ENCODE data around the gene CEP57. TPM values are rescaled to one million over a fixed set of nuclear protein-coding genes. Genes with fewer than 3 reads are reported as not detected.

Gene CEP57
- total RNA-seq, 1 donor from 2014 or later = 43.2 TPM

- no peak for DNase-seq (ENCODE audit: extremely low spot score in 2 of 2)
Measured at GRCh38 chr11:95821640-95822039, 31.3 kb downstream of the CEP57 start.

GRCh38 chr11:95827696-95828095, 37.4 kb downstream of the CEP57 start:
- H3K4me3 ChIP-seq = no peak overlapping the region
- peaks cover 0 to 18% of the 10 kb centered on the region in 2 donors for H3K36me3 ChIP-seq
- intact Hi-C loops (cut with DNase I) = no loop called here
- no peaks in the 10 kb centered on the region for H3K9me3 ChIP-seq
- H3K27me3 ChIP-seq = no peaks in the 10 kb centered on the region
- no peak overlapping the region for H3K27ac ChIP-seq
- DNase-seq (ENCODE audit: extremely low spot score in 2 of 2) = no peak
- peaks cover 5% of the 10 kb centered on the region for H3K4me1 ChIP-seq
- TF ChIP-seq POLR2AphosphoS5 (IDR thresholded peaks at IDR 0.05; ENCODE audit: insufficient read depth in 1 of 2, low read depth in 1 of 2) = no peak
- TF ChIP-seq CTCF (IDR thresholded peaks at IDR 0.05) = no peak

More at GRCh38 chr11:95821640-95822039, 31.3 kb downstream of the CEP57 start:
- intact Hi-C loops (cut with DNase I) = loop anchor here (1.0 kb wide), 1 partner anchor 21 kb away; no protein-coding TSS in a partner anchor
- H3K4me1 ChIP-seq = no peaks in the 10 kb centered on the region
- H3K27ac ChIP-seq = no peak overlapping the region
- H3K4me3 ChIP-seq = no peak overlapping the region
- H3K36me3 ChIP-seq = peaks cover 0 to 8% of the 10 kb centered on the region in 2 donors
- TF ChIP-seq POLR2A (IDR thresholded peaks at IDR 0.05) (no peak), POLR2AphosphoS5 (IDR thresholded peaks at IDR 0.05; ENCODE audit: insufficient read depth in 1 of 2, low read depth in 1 of 2) (no peak), CTCF (IDR thresholded peaks at IDR 0.05) (no peak)
- H3K9me3 ChIP-seq = no peaks in the 10 kb centered on the region
- no peaks in the 10 kb centered on the region for H3K27me3 ChIP-seq

GRCh38 chr11:95829580-95830259, 39.4 kb downstream of the CEP57 start:
- H3K36me3 ChIP-seq = peaks cover 0 to 37% of the 10 kb centered on the region in 2 donors
- peaks cover 5% of the 10 kb centered on the region for H3K4me1 ChIP-seq
- no peak for DNase-seq (ENCODE audit: extremely low spot score in 2 of 2)
- H3K4me3 ChIP-seq = no peak overlapping the region
- TF ChIP-seq POLR2A (IDR thresholded peaks at IDR 0.05) (no peak), CTCF (IDR thresholded peaks at IDR 0.05) (no peak), POLR2AphosphoS5 (IDR thresholded peaks at IDR 0.05; ENCODE audit: insufficient read depth in 1 of 2, low read depth in 1 of 2) (no peak)
- no peaks in the 10 kb centered on the region for H3K9me3 ChIP-seq
- intact Hi-C loops (cut with DNase I) = no loop called here
- no peak overlapping the region for H3K27ac ChIP-seq
- H3K27me3 ChIP-seq = no peaks in the 10 kb centered on the region

- H3K4me1 ChIP-seq = peaks cover 5% of the 10 kb centered on the region
- H3K9me3 ChIP-seq = no peaks in the 10 kb centered on the region
- no peak for TF ChIP-seq CTCF (IDR thresholded peaks at IDR 0.05)
- TF ChIP-seq POLR2A (IDR thresholded peaks at IDR 0.05) = no peak
- no peak for TF ChIP-seq POLR2AphosphoS5 (IDR thresholded peaks at IDR 0.05; ENCODE audit: insufficient read depth in 1 of 2, low read depth in 1 of 2)
- no peaks in the 10 kb centered on the region for H3K27me3 ChIP-seq
- H3K27ac ChIP-seq = peak overlapping the region; percentile 21
- no peak overlapping the region for H3K4me3 ChIP-seq
- intact Hi-C loops (cut with DNase I) = no loop called here
- H3K36me3 ChIP-seq = peaks cover 0 to 44% of the 10 kb centered on the region in 2 donors
- no peak for DNase-seq (ENCODE audit: extremely low spot score in 2 of 2)
Measured at GRCh38 chr11:95831198-95831883, 41.0 kb downstream of the CEP57 start.

- no peak for TF ChIP-seq POLR2A (IDR thresholded peaks at IDR 0.05)
- TF ChIP-seq CTCF (IDR thresholded peaks at IDR 0.05) = no peak
- TF ChIP-seq POLR2AphosphoS5 (IDR thresholded peaks at IDR 0.05; ENCODE audit: insufficient read depth in 1 of 2, low read depth in 1 of 2) = no peak
- intact Hi-C loops (cut with DNase I) = no loop called here
- peaks cover 0 to 40% of the 10 kb centered on the region in 2 donors for H3K36me3 ChIP-seq
Measured at GRCh38 chr11:95832763-95833162, 42.5 kb downstream of the CEP57 start.

More at GRCh38 chr11:95832763-95833162, 42.5 kb downstream of the CEP57 start:
- peaks cover 5% of the 10 kb centered on the region for H3K4me1 ChIP-seq
- H3K9me3 ChIP-seq = no peaks in the 10 kb centered on the region
- no peak for DNase-seq (ENCODE audit: extremely low spot score in 2 of 2)
- H3K4me3 ChIP-seq = no peak overlapping the region
- no peaks in the 10 kb centered on the region for H3K27me3 ChIP-seq
- no peak overlapping the region for H3K27ac ChIP-seq

Data from vagina (tissue), 2 donors.